Pulmonary artery endothelial cell (primary cell): ENCODE results near the gene XRCC3. TPM values are rescaled to one million over a fixed set of nuclear protein-coding genes. Genes with fewer than 3 reads are reported as not detected.

Source experiments
- DNase-seq: peaks from one replicate; pipeline ENCODE4 v3.0.0-alpha.2; 2011; ENCODE audit warnings: low read depth, low spot score
- total RNA-seq: library from RNA; depleted of rRNA; stranded (reverse); fragments of >200 nt; gene quantifications from 2 replicates; pipeline ENCODE4 v1.2.3, GENCODE V29; 2014

XRCC3 gene
- total RNA-seq, 1 donor from 2014 or later = 17.4 TPM

- no peak for DNase-seq
These were observed 11.2 kb upstream of the XRCC3 start for GRCh38 chr14:103726474-103726873.

GRCh38 chr14:103725739-103726395 is 10.6 kb upstream of the XRCC3 start:
- DNase-seq = no peak

- no peak for DNase-seq
These were observed 9.9 kb upstream of the XRCC3 start for GRCh38 chr14:103725001-103725682.

GRCh38 chr14:103724116-103724515 is 8.9 kb upstream of the XRCC3 start:
- no peak for DNase-seq

GRCh38 chr14:103723748-103724081 is 8.5 kb upstream of the XRCC3 start:
- no peak for DNase-seq

- no peak for DNase-seq
These were observed 6.3 kb upstream of the XRCC3 start for GRCh38 chr14:103721334-103722120.

GRCh38 chr14:103719751-103720150 is 4.5 kb upstream of the XRCC3 start:
- DNase-seq = no peak

- DNase-seq = no peak
These were observed 3.3 kb upstream of the XRCC3 start for GRCh38 chr14:103718572-103718971.

GRCh38 chr14:103716899-103717411 is 1.7 kb upstream of the XRCC3 start:
- DNase-seq = no peak

GRCh38 chr14:103716091-103716801 is 995 bp upstream of the XRCC3 start:
- DNase-seq = no peak

- no peak for DNase-seq
These were observed 1.1 kb downstream of the XRCC3 start for GRCh38 chr14:103714063-103714724.

GRCh38 chr14:103713304-103714062 is 1.8 kb downstream of the XRCC3 start:
- no peak for DNase-seq

- DNase-seq = no peak
These were observed 2.5 kb downstream of the XRCC3 start for GRCh38 chr14:103712633-103713247.

GRCh38 chr14:103711516-103712431 is 3.5 kb downstream of the XRCC3 start:
- DNase-seq = no peak

GRCh38 chr14:103710771-103711377 is 4.4 kb downstream of the XRCC3 start:
- no peak for DNase-seq

- DNase-seq = no peak
These were observed 5.4 kb downstream of the XRCC3 start for GRCh38 chr14:103709814-103710213.

- no peak for DNase-seq
These were observed 6.5 kb downstream of the XRCC3 start for GRCh38 chr14:103708750-103709187.
